HepG2 (cell line): ENCODE data around the gene MPC1. TPM values are rescaled to one million over a fixed set of nuclear protein-coding genes. Genes with fewer than 3 reads are reported as not detected.

Source experiments
- ATAC-seq: fragments of 200-7000 bp; cut with Tn5 transposase; 3 replicates; pipeline ENCODE4 v1.9.1; 2020; ENCODE audit warnings: mild to moderate bottlenecking, moderate library complexity
- BruUV-seq: library from RNA; stranded (reverse); fragments of 400-500 nt; replicated peaks from 2 replicates; lab custom pipeline; 2021; lab: Mats Ljungman, UMichigan
- CTCF ChIA-PET: fragments of 300-600 bp; formaldehyde crosslinking; extraction: SDS; loops from one replicate; lab custom pipeline; 2021; ENCODE audit warnings: low total read pairs, inconsistent platforms, low intra/inter-chr PET ratio; lab: Yijun Ruan, JAX
- POLR2A ChIA-PET: fragments of 350-600 bp; sonication (Branson Sonifier 250); formaldehyde crosslinking; loops from one replicate; lab custom pipeline; 2020; ENCODE audit warnings: antibody characterized with exemption, inconsistent platforms; lab: Yijun Ruan, JAX
- DNase-seq: peaks from one replicate; pipeline ENCODE4 v3.0.0-alpha.2; 2015; ENCODE audit warnings: low spot score
- FAIRE-seq: peaks from 3 replicates; lab custom pipeline; 2011; peaks lifted over from hg19 to GRCh38; lab: Jason Lieb, UNC
- H2AFZ ChIP-seq: one replicate; pipeline ENCODE4 v1.6.1; 2011; ENCODE audit warnings: low read length, inconsistent platforms
- H3K27ac ChIP-seq: fragments of 300-600 bp; 3 replicates; pipeline ENCODE4 v1.8.0; 2011; ENCODE audit warnings: mixed run types, mild to moderate bottlenecking, mixed read lengths, low read length, inconsistent platforms; ENCODE audit not compliant: insufficient read depth; ENCODE audit errors: extremely low read length
- H3K27me3 ChIP-seq, 2 experiments: fragments of 200-600 bp in 1 of 2; 2 replicates in 1 of 2; 3 replicates in 1 of 2; pipeline versions ENCODE4 v1.6.0 to v1.8.0; 2011; ENCODE audit warnings: low read length in 2 of 2, mild to moderate bottlenecking in 2 of 2, moderate library complexity in 2 of 2, inconsistent platforms in 1 of 2; ENCODE audit not compliant: insufficient read depth in 2 of 2, control insufficient read depth in 1 of 2
- H3K36me3 ChIP-seq, 2 experiments: fragments of 200-600 bp in 1 of 2; replicated peaks in 1 of 2; 2 replicates in 1 of 2; 3 replicates in 1 of 2; pipeline versions ENCODE4 v1.5.1 to v1.8.0; 2011; ENCODE audit warnings: low read length in 2 of 2, inconsistent platforms in 1 of 2; ENCODE audit not compliant: insufficient read depth in 2 of 2, control insufficient read depth in 1 of 2
- H3K4me1 ChIP-seq: 2 replicates; pipeline ENCODE4 v1.5.1; 2012; ENCODE audit warnings: low read length, inconsistent platforms; ENCODE audit not compliant: insufficient read depth
- H3K4me2 ChIP-seq: 2 replicates; pipeline ENCODE4 v1.6.0; 2011; ENCODE audit warnings: low read depth, low read length, inconsistent platforms
- H3K4me3 ChIP-seq, 3 experiments: fragments of 200-600 bp in 1 of 3; sonication (generic), shearing (Covaris generic) in 1 of 3; replicated peaks in 1 of 3; 2 replicates each; pipeline ENCODE4 v1.5.1; 2011 to 2016; ENCODE audit warnings: low read length in 3 of 3, inconsistent platforms in 2 of 3, low read depth in 2 of 3, mild to moderate bottlenecking in 2 of 3, control low read depth in 1 of 3, mixed read lengths in 1 of 3; ENCODE audit not compliant: insufficient read depth in 1 of 3
- H3K79me2 ChIP-seq: one replicate; pipeline ENCODE4 v1.6.1; 2011; ENCODE audit warnings: low read length, inconsistent platforms; ENCODE audit not compliant: insufficient read depth
- H3K9ac ChIP-seq: 2 replicates; pipeline ENCODE4 v1.6.0; 2011; ENCODE audit warnings: mild to moderate bottlenecking, low read depth, low read length, inconsistent platforms; ENCODE audit not compliant: insufficient read depth
- H3K9me3 ChIP-seq: 2 replicates; pipeline ENCODE4 v1.5.1; 2012; ENCODE audit warnings: mild to moderate bottlenecking, low read length
- H4K20me1 ChIP-seq: 2 replicates; pipeline ENCODE4 v1.6.0; 2011; ENCODE audit warnings: inconsistent platforms, mild to moderate bottlenecking, low read length, moderate library complexity; ENCODE audit not compliant: insufficient read depth
- NR2F6 ChIP-seq, 2 experiments: IDR thresholded peaks; 2 replicates each; pipeline ENCODE4 v1.6.1; 2016; ENCODE audit warnings: antibody characterized with exemption in 1 of 2, mild to moderate bottlenecking in 1 of 2
- ZNF160 ChIP-seq: sonication (generic); formaldehyde crosslinking; IDR thresholded peaks from 2 replicates; pipeline ENCODE4 v1.8.0; 2022; ENCODE audit warnings: mild to moderate bottlenecking, inconsistent platforms, missing genetic modification reagents
- ZNF512 ChIP-seq: sonication (generic); formaldehyde crosslinking; IDR thresholded peaks from 2 replicates; pipeline ENCODE4 v1.4.0; 2020; ENCODE audit warnings: mild to moderate bottlenecking, missing genetic modification reagents
- ZNF569 ChIP-seq: sonication (generic); formaldehyde crosslinking; IDR thresholded peaks from 2 replicates; pipeline ENCODE4 v1.5.0; 2020; ENCODE audit warnings: mild to moderate bottlenecking, missing genetic modification reagents, moderate library complexity, borderline replicate concordance
- ZNF629 ChIP-seq: sonication (generic); formaldehyde crosslinking; conservative IDR thresholded peaks from 2 replicates; pipeline ENCODE4 v1.5.0; 2020; ENCODE audit warnings: missing genetic modification reagents
- WGBS: methylation state at CpG from one replicate; pipeline ENCODE4 v1.1.6; 2017; ENCODE audit warnings: low lambda C conversion rate; 5-methylcytosine and 5-hydroxymethylcytosine counted together
- in situ Hi-C: cut with HindIII; loops from 2 replicates; pipeline ENCODE4 v1.10.0; 2017; ENCODE audit warnings: low pct_unique_long_range_greater_than_20kb; ENCODE audit not compliant: extremely low pct_ligation_motif_present
- intact Hi-C: fragments of 100-400 bp; cut with micrococcal nuclease; formaldehyde crosslinking; loops from one replicate; pipeline ENCODE4 v1.10.0; 2022; ENCODE audit not compliant: unreplicated experiment
- polyA plus RNA-seq, 8 experiments: library from polyadenylated mRNA; depleted of rRNA in 3 of 8; stranded (reverse) in 7 of 8; unstranded in 1 of 8; fragments of >200 nt; fragmentation: Illumina TruSeq in 4 of 8; extraction: Trizol in 4 of 8; gene quantifications; 2 replicates each; pipeline versions ENCODE4 v1.2.1 to v1.2.3, GENCODE V29; 2011 to 2016; ENCODE audit warnings: low read depth in 4 of 8, missing spikeins in 1 of 8, mixed read lengths in 1 of 8; ENCODE audit not compliant: insufficient read depth in 1 of 8
- total RNA-seq, 5 experiments: library from RNA; depleted of rRNA; stranded (reverse); fragments of >200 nt; fragmentation: Illumina TruSeq; extraction: Trizol; gene quantifications; 2 replicates each; pipeline ENCODE4 v1.2.3, GENCODE V29; 2016; ENCODE audit warnings: low read depth in 1 of 5
- TF ChIP-seq, protein P1 (sequence below): sonication (generic); formaldehyde crosslinking; IDR thresholded peaks from 2 replicates; pipeline ENCODE4 v1.5.1; 2020; ENCODE audit warnings: mild to moderate bottlenecking, missing genetic modification reagents, moderate library complexity

MPC1 gene
- total and polyA plus RNA-seq, 2 of the 13 experiments (the other 11 are each of a cell fraction or from before 2014, with no cell fraction given), result 189 to 214 TPM

- Histone ChIP-seq H3K4me2 (no peak overlapping the region), H3K4me1 (peaks cover 42% of the 10 kb centered on the region), H2AFZ (no peak overlapping the region), H3K27me3 (no peaks in the 10 kb centered on the region), H3K79me2 (no peaks in the 10 kb centered on the region), H3K27ac (no peak overlapping the region)
- TF ChIP-seq ZNF160 (CRISPR knock-in tag) (no peak), ZNF569 (CRISPR knock-in tag) (no peak), ZNF512 (CRISPR knock-in tag) (no peak), NR2F6 (IDR thresholded peaks at IDR 0.05) (no peak), NR2F6 (CRISPR knock-in tag; IDR thresholded peaks at IDR 0.05) (no peak), ZNF629 (CRISPR knock-in tag) (no peak)
- TF ChIP-seq, protein P1, sequence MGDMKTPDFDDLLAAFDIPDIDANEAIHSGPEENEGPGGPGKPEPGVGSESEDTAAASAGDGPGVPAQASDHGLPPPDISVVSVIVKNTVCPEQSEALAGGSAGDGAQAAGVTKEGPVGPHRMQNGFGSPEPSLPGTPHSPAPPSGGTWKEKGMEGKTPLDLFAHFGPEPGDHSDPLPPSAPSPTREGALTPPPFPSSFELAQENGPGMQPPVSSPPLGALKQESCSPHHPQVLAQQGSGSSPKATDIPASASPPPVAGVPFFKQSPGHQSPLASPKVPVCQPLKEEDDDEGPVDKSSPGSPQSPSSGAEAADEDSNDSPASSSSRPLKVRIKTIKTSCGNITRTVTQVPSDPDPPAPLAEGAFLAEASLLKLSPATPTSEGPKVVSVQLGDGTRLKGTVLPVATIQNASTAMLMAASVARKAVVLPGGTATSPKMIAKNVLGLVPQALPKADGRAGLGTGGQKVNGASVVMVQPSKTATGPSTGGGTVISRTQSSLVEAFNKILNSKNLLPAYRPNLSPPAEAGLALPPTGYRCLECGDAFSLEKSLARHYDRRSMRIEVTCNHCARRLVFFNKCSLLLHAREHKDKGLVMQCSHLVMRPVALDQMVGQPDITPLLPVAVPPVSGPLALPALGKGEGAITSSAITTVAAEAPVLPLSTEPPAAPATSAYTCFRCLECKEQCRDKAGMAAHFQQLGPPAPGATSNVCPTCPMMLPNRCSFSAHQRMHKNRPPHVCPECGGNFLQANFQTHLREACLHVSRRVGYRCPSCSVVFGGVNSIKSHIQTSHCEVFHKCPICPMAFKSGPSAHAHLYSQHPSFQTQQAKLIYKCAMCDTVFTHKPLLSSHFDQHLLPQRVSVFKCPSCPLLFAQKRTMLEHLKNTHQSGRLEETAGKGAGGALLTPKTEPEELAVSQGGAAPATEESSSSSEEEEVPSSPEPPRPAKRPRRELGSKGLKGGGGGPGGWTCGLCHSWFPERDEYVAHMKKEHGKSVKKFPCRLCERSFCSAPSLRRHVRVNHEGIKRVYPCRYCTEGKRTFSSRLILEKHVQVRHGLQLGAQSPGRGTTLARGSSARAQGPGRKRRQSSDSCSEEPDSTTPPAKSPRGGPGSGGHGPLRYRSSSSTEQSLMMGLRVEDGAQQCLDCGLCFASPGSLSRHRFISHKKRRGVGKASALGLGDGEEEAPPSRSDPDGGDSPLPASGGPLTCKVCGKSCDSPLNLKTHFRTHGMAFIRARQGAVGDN (CRISPR knock-in tag), result no peak
- TF ChIP-seq, all 625 proteins: peak for 0
- DNase-seq (no peak), ATAC-seq (no peak), FAIRE-seq (no peak)
- ChIA-PET CTCF (no interaction called here), POLR2A (no interaction called here)
- Histone ChIP-seq H4K20me1 (no peaks in the 10 kb centered on the region), H3K9me3 (no peaks in the 10 kb centered on the region), H3K36me3 (peaks cover 10 to 37% of the 10 kb centered on the region in 2 experiments), H3K9ac (no peak overlapping the region), H3K4me3 (no peak overlapping the region)
- WGBS, result 98% methylated on average over 7 of the region's 7 CpGs
- in situ Hi-C loops (no loop called here), intact Hi-C loops (no loop called here)
- no TSS peak for BruUV-seq
Observed at GRCh38 chr6:166364456-166364855, 18.3 kb downstream of the MPC1 start.
